HG03521 (cell line): ENCODE results near the gene ERH.

Experiments used
- ATAC-seq: cut with Tn5 transposase; IDR thresholded peaks from one replicate; pipeline ENCODE4 v1.9.1; 2021; ENCODE audit warnings: mild to moderate bottlenecking, moderate library complexity; ENCODE audit not compliant: unreplicated experiment

The ERH gene

DNA sequence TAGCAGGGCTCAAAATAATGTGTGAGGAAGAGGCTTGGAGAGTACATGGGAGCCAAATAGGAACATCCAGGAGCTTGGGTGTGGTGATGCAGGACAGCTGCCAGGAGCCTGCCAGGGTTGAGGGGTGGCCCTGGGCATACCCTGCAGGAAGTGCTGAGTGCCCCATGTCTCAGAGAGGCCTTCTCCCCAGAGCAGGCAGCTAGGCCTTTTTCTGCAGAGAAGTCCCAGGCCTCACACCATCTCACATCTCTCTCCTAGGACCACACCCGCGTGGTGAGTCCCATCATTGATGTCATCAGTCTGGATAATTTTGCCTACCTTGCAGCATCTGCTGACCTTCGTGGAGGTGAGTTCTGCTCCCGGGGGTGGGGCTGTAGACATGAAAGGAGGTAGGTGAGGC lies 66.9 kb downstream of the ERH start:
- no peak for ATAC-seq
